Epithelial cell of esophagus (primary cell): ENCODE data around the gene PIK3C3.
"Not testable (repeated sequence)": the region's sequence is repeated elsewhere in the genome, so short reads cannot be mapped to it uniquely, and the experiment has no call there.

ENCODE experiments used
- DNase-seq: peaks from one replicate; pipeline ENCODE4 v3.0.0; 2010; ENCODE audit warnings: low read depth
- H3K4me3 ChIP-seq: 2 replicates; pipeline ENCODE4 v1.5.1; 2011; ENCODE audit warnings: mild to moderate bottlenecking, low read length, control low read depth
- TF ChIP-seq, protein P1 (sequence below): IDR thresholded peaks from 2 replicates; pipeline ENCODE4 v1.5.1; 2011; ENCODE audit warnings: low read depth, mild to moderate bottlenecking, low read length, control low read depth, inconsistent platforms; ENCODE audit not compliant: insufficient read depth; ENCODE audit errors: missing control alignments

Gene PIK3C3

DNA sequence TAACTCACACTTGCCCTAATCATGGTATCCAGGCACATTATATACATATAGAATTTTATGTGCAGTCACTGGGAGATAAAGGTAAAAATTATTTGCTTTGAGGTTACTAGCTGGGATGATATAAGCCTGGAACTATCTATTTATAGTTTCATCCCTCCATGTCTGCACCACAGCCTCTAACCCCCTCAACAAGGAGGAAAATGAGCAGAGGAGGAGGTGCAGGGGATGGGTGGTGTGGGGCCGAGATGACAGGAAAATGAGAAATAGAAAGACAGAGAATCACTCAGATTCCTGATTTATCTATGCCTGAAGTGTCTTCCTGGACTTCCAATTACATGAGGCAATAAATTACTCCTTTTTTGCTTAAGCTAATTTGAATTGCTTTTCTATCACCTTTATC is 145.2 kb downstream of the PIK3C3 start:
- TF ChIP-seq, protein P1, sequence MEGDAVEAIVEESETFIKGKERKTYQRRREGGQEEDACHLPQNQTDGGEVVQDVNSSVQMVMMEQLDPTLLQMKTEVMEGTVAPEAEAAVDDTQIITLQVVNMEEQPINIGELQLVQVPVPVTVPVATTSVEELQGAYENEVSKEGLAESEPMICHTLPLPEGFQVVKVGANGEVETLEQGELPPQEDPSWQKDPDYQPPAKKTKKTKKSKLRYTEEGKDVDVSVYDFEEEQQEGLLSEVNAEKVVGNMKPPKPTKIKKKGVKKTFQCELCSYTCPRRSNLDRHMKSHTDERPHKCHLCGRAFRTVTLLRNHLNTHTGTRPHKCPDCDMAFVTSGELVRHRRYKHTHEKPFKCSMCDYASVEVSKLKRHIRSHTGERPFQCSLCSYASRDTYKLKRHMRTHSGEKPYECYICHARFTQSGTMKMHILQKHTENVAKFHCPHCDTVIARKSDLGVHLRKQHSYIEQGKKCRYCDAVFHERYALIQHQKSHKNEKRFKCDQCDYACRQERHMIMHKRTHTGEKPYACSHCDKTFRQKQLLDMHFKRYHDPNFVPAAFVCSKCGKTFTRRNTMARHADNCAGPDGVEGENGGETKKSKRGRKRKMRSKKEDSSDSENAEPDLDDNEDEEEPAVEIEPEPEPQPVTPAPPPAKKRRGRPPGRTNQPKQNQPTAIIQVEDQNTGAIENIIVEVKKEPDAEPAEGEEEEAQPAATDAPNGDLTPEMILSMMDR = no peak
- no peak for DNase-seq
- H3K4me3 ChIP-seq = no peak overlapping the region

DNA sequence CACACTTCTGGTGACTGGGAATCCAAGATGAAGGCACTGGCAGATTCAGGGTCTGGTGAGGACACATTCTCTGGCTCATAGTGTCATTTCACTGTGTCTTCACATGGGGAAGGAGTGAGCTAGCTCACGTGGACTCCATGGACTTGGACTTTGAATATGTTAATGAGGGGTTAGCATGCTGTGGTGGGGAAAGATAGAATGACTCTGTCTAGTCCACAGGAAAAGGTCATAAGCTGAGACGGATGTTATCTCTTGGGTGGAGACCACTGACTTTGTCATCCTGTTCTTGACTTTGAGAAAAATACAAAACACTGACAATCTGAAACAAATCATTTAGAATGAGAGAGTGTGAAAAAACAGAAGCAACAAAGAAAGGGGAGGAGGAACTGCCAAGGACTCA is 145.9 kb downstream of the PIK3C3 start:
- TF ChIP-seq, protein P1 = no peak
- no peak overlapping the region for H3K4me3 ChIP-seq
- DNase-seq = no peak

DNA sequence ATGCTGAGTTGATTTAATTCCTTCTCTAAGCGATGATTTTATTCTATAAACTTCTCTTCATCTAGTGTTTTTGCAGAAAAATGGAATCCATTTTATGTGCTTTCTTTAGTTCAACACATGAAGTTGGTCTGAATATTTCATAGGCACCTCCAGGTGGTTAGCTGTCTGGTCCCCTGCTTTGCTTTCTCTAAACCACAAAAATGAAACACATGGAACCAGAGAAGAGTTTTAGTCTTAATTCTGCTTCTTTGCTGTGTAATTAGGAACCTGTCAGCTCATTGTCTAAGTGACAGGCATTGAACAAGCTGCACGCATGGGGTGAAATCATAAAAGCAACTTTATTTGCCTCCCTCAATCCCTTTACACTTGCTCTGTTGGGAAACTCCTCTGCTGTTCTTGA is 150.4 kb downstream of the PIK3C3 start:
- DNase-seq = no peak

DNA sequence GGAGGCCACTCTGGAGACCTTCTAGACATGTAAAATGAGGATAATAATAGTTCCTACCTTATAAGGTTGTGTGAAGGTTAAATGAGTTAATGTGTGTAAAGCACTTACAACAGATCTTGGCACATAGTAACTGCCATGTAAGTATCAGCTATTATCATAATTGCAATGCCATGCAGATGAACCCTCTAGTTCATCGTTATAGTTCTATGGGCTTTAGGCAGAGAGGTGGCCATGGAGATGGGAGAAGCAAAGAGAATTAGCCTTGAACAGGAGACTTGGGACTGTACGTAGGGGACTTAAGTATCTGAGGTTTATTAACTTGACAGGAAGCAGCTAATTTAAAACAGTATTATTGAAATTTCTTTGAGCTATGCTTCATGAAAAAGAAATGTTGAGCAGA is 151.8 kb downstream of the PIK3C3 start:
- no peak for DNase-seq
- TF ChIP-seq, protein P1 = no peak

More for the DNA sequence above, 150.4 kb downstream of the PIK3C3 start:
- H3K4me3 ChIP-seq = no peak overlapping the region
- TF ChIP-seq, protein P1 = no peak

DNA sequence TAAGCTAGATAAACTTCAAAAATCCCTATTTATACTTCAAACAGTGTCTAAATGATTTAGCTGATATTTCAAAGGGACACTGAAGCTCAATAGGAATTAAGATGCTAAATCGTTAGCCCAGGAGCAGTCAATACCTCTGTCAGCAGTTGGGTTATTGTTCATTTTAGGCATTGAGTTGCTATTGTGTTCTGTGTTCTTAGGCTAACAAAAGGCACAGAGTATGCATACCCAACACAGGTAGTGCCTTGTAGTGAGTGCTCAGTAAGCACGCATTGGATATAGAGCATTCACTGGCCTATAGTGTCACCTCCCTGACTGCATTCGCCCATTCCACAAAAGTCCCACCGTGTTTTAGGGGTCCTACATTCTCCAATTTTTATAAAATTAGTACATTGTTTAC is 152.3 kb downstream of the PIK3C3 start:
- TF ChIP-seq, protein P1 = no peak
- DNase-seq = no peak
- no peak overlapping the region for H3K4me3 ChIP-seq

More for the DNA sequence above, 151.8 kb downstream of the PIK3C3 start:
- H3K4me3 ChIP-seq = no peak overlapping the region

DNA sequence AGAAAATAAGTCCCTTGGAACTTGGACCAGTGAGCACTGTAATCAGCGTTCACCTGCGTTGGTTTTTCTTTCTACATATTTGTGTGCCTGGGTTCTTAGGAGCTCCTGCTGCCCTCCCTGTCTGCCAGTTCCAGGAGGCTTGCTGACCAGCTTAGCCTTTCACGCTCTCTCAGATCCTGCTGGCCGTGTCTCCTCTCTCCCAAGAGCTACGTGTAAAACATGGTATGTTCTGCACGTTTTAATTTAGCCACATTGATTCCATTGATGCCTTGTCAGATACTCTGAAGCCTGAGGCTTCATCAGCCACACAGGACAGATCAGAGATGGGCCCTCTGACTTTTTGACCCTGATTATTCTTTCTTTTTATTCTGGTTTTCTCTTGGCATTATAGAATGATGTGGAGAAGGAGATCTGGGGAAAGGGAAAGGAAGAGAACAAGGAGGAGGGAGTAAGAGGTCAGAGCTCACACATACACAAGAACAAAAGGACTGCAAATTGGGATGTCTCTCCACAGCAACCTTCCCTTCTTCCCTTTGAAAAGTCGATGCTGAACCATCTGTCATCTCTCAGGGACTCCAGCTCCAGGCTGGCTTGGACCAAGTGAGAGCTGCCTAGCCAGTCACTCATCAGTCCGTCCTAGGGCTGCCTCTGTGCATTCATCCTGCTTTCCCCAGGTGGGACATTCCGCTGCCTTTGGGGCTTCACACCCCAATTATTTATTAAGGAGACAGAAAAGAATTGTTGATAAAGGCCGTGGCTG is 152.8 kb downstream of the PIK3C3 start:
- TF ChIP-seq, protein P1 = no peak
- no peak overlapping the region for H3K4me3 ChIP-seq
- no peak for DNase-seq

DNA sequence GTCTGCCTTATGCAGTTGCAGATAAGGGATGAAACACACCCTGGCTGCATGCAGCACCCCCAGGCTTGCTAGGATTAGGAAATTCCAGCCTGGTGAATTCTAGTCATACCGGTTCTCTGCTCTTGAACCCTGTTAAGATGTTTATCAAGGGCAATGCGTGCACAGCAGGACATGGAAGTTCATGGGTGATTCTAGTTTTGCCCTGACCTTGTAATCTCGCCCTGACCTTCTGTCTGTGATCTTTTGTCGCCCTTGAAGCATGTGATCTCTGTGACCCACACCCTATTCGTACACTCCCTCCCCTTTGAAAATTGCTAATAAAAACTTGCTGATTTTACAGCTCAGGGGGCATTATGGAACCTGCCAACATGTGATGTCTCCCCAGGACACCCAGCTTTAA is 157.1 kb downstream of the PIK3C3 start:
- DNase-seq, H3K4me3 ChIP-seq: not testable (repeated sequence)
